Measurements from ENCODE around the gene MMP17. TPM values are rescaled to one million over a fixed set of nuclear protein-coding genes. Genes with fewer than 3 reads are reported as not detected.
A peak's percentile ranks its signal among the peaks of the same experiment; 100 is the strongest.

Gene MMP17
- polyA plus RNA-seq (2012; ENCODE audit: insufficient read length, low read depth), result 30.6 TPM

DNA sequence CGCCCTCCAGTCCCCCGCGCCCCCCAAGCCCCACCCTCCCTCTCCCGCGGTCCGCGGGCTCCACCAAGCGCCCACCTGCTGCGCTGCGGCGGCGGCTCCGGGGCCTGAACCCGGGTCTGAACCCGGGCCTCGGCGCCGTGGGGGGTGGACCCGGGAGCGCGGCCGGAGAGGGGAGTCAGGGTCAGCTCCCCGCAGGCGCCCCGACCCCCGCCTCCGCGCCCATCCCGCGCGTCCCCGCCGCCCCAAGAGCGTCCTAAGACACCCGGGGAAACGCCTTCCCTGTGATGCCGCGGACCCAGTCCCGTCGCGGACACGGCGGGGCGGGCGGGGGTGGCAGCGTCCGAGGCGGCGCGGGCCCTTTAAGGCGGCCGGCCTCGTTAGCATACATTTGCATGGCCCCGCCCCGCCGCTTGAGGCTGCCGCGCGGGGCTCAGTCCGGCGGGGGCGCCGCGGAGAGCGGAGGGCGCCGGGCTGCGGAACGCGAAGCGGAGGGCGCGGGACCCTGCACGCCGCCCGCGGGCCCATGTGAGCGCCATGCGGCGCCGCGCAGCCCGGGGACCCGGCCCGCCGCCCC, at the start of gene MMP17:
Gene MMP17, plus strand, starts transcription at position 433 of the 574 bp plus-strand sequence. Its CDS starts 102 bp downstream, at position 535.
- no peak for TF ChIP-seq FOXP2 (optimal IDR thresholded peaks at IDR 0.05; ENCODE audit: borderline replicate concordance, extremely low read depth, extremely low read length, insufficient read depth)
- peak; percentile 59; the same call in 1 of the 2 replicates for TF ChIP-seq POLR2AphosphoS5 (IDR thresholded peaks at IDR 0.05; ENCODE audit: low read depth, low read length)
- TF ChIP-seq SIN3A (IDR thresholded peaks at IDR 0.05; ENCODE audit: borderline replicate concordance, insufficient read depth, low read length), result no peak
- TF ChIP-seq TAF1 (IDR thresholded peaks at IDR 0.05; ENCODE audit: borderline replicate concordance, insufficient read depth, low read length), result peak; percentile 75; the same call in 1 of the 2 replicates
- 0 out of 4 replicates have a peak, but pooled peaks of 1 of the 2 experiments have one; percentile 24 for TF ChIP-seq REST (IDR thresholded peaks at IDR 0.05; ENCODE audit: insufficient read depth in 1 of 2, low read depth in 2 of 2, low read length in 2 of 2)

DNA sequence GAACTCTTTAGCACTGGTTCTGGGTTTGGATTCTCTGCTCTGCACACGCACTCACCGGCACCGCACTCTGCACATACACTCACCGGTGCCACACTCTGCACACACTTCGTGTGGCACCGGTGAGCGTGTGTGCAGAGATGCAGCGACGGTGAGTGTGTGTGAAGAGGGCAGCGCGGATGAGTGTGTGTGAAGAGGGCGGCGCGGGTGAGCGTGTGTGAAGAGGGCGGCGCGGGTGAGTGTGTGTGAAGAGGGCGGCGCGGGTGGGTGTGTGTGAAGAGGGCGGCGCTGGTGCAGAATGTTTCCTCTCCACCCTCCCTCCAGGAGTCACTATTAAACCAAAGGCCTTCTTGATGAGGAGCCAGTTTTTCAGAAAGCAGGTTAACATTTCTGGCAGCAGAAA, 49.2 kb upstream of the MMP17 start:
- TF ChIP-seq SIN3A (IDR thresholded peaks at IDR 0.05; ENCODE audit: borderline replicate concordance, insufficient read depth, low read length), result no peak
- no peak for TF ChIP-seq TAF1 (IDR thresholded peaks at IDR 0.05; ENCODE audit: borderline replicate concordance, insufficient read depth, low read length)
- TF ChIP-seq FOXP2 (optimal IDR thresholded peaks at IDR 0.05; ENCODE audit: borderline replicate concordance, extremely low read depth, extremely low read length, insufficient read depth), result no peak
- TF ChIP-seq POLR2AphosphoS5 (IDR thresholded peaks at IDR 0.05; ENCODE audit: low read depth, low read length), result no peak
- no peak for TF ChIP-seq REST (IDR thresholded peaks at IDR 0.05; ENCODE audit: insufficient read depth in 1 of 2, low read depth in 2 of 2, low read length in 2 of 2)

DNA sequence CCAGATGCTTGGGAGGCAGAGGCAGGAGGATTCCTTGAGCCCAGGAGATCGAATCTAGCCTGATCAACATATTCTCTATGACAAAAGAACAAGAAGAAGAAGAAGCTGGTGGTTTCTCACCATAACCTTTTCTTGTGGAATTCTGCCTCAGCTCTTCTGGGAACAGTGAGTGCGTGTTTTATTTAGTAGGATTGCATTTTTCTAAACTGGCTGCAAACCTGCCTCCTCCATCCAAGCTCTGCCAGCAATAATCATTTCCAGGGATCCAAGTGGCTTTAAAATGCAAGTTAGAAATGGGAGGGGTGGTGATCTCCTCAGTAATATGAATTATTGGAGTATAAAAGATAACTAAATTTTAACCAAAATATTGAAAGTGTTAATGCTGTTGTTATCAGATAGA, 46.1 kb upstream of the MMP17 start:
- TF ChIP-seq SIN3A (IDR thresholded peaks at IDR 0.05; ENCODE audit: borderline replicate concordance, insufficient read depth, low read length), result no peak
- no peak for TF ChIP-seq FOXP2 (optimal IDR thresholded peaks at IDR 0.05; ENCODE audit: borderline replicate concordance, extremely low read depth, extremely low read length, insufficient read depth)
- TF ChIP-seq REST (IDR thresholded peaks at IDR 0.05; ENCODE audit: insufficient read depth in 1 of 2, low read depth in 2 of 2, low read length in 2 of 2), result no peak
- TF ChIP-seq POLR2AphosphoS5 (IDR thresholded peaks at IDR 0.05; ENCODE audit: low read depth, low read length), result no peak

DNA sequence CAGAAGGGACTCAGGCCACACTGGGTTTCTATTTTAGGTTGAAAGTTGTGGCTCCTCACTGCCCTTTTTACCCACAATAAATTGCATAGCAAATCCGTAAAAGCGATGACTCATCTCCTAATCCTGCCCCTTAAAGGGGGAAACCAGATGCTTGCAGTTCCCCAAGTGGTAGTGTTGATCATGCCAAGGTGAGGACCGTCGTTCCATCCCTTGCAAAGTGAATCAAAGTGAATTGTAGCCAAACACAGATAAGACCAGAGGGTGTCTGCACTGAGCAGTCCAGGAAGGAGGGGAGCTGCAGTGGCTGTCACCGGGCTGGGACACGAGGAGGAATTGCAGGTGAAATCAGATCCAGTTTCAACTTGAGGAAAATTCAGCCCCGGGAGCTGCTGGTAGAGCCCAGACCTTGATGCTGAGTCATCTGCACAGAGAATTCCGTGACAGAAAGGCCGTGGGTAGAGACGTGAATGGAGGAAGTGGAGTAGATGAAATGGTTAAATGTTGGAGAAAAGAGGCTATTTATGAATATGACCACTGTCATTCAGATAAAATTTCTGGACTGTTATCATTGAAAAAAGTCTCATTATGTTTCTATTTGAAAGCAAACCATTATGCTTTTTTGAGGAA, 44.2 kb upstream of the MMP17 start:
- no peak for TF ChIP-seq TAF1 (IDR thresholded peaks at IDR 0.05; ENCODE audit: borderline replicate concordance, insufficient read depth, low read length)
- no peak for TF ChIP-seq POLR2AphosphoS5 (IDR thresholded peaks at IDR 0.05; ENCODE audit: low read depth, low read length)
- TF ChIP-seq REST (IDR thresholded peaks at IDR 0.05; ENCODE audit: insufficient read depth in 1 of 2, low read depth in 2 of 2, low read length in 2 of 2), result no peak

Measured in PFSK-1 (cell line).